ENCODE data around the gene ARHGAP28.
"Not testable (repeated sequence)": the region's sequence is repeated elsewhere in the genome, so short reads cannot be mapped to it uniquely, and the experiment has no call there.

The ARHGAP28 gene

GRCh38 chr18:6796511-6796910 is 67.0 kb downstream of the ARHGAP28 start:
- CTCF ChIA-PET: interaction anchor here (1.3 kb wide), 1 partner anchor 14 kb away, joined by 3 read pairs; no protein-coding TSS in a partner anchor
- DNase-seq (ENCODE audit: extremely low spot score): no peak
- TF ChIP-seq, protein P1, sequence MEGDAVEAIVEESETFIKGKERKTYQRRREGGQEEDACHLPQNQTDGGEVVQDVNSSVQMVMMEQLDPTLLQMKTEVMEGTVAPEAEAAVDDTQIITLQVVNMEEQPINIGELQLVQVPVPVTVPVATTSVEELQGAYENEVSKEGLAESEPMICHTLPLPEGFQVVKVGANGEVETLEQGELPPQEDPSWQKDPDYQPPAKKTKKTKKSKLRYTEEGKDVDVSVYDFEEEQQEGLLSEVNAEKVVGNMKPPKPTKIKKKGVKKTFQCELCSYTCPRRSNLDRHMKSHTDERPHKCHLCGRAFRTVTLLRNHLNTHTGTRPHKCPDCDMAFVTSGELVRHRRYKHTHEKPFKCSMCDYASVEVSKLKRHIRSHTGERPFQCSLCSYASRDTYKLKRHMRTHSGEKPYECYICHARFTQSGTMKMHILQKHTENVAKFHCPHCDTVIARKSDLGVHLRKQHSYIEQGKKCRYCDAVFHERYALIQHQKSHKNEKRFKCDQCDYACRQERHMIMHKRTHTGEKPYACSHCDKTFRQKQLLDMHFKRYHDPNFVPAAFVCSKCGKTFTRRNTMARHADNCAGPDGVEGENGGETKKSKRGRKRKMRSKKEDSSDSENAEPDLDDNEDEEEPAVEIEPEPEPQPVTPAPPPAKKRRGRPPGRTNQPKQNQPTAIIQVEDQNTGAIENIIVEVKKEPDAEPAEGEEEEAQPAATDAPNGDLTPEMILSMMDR (IDR thresholded peaks at IDR 0.05; ENCODE audit: control extremely low read depth, extremely low read depth, low read depth, missing control alignments): no peak
- POLR2A ChIA-PET: no interaction called here

DNA sequence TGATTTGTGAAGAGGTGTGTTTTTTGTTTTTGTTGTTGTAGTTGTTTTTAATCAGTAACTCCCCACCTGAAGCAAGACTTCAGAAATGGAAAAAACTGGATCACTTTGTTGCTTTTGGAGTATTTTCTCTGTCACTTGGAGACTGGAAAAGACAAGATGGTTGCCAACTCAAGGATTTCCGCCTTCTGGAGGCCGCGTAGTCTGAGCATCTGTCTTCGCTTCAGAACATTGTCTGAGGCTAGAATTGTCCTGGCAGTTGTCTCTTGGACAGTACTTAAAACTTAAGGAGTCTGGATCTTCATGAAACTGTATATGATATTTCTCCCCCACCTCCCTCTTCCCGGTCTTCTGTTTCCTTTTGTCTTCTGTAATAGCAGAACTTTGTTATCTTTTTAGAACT is 67.7 kb downstream of the ARHGAP28 start:
- no peak for DNase-seq (ENCODE audit: extremely low spot score)
- POLR2A ChIA-PET: no interaction called here
- CTCF ChIA-PET: no interaction called here
- TF ChIP-seq, protein P1 (IDR thresholded peaks at IDR 0.05; ENCODE audit: control extremely low read depth, extremely low read depth, low read depth, missing control alignments): no peak

DNA sequence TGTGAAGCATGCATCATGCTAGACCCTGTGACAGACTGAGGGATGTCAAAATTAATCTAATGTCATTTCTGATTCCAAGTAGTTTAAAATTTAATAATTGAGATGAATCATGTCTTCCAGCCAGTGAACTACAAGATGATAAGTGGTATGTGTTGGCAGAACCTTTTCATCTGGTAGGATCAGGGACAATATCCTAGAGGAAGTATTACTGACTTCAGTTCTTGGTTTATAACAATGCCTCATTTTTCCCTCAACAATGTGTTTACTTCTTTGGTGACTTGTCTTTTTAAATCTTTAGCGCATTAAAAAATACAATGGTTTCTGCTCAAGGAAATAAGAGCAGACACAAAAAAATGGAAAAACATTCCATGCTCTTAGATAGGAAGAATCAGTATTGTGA is 69.4 kb downstream of the ARHGAP28 start:
- POLR2A ChIA-PET: no interaction called here
- TF ChIP-seq, protein P1 (IDR thresholded peaks at IDR 0.05; ENCODE audit: control extremely low read depth, extremely low read depth, low read depth, missing control alignments): no peak
- CTCF ChIA-PET: no interaction called here
- no peak for DNase-seq (ENCODE audit: extremely low spot score)

DNA sequence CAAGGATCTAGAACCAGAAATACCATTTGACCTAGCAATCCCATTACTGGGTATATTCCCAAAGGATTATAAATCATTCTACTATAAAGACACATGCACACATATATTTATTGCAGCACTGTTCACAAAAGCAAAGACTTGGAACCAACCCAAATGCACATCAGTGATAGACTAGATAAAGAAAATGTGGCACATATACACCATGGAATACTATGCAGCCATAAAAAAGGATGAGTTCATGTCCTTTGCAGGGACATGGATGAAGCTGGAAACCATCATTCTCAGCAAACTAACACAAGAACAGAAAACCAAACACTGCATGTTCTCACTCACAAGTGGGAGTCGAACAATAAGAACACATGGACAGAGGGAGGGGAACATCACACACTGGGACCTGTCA is 70.8 kb downstream of the ARHGAP28 start:
- POLR2A ChIA-PET; DNase-seq (ENCODE audit: extremely low spot score); CTCF ChIA-PET: not testable (repeated sequence)

GRCh38 chr18:6807515-6808257 is 78.2 kb downstream of the ARHGAP28 start:
- POLR2A ChIA-PET: no interaction called here
- CTCF ChIA-PET: interaction anchor here (1.8 kb wide), 1 partner anchor 13 kb away, joined by 4 read pairs; no protein-coding TSS in a partner anchor
- no peak for DNase-seq (ENCODE audit: extremely low spot score)
- TF ChIP-seq, protein P1 (IDR thresholded peaks at IDR 0.05; ENCODE audit: control extremely low read depth, extremely low read depth, low read depth, missing control alignments): no peak

GRCh38 chr18:6810191-6810590 is 80.7 kb downstream of the ARHGAP28 start:
- CTCF ChIA-PET: interaction anchor here (1.0 kb wide), 1 partner anchor 11 kb away, joined by 3 read pairs; no protein-coding TSS in a partner anchor
- no peak for DNase-seq (ENCODE audit: extremely low spot score)
- TF ChIP-seq, protein P1 (IDR thresholded peaks at IDR 0.05; ENCODE audit: control extremely low read depth, extremely low read depth, low read depth, missing control alignments): no peak
- POLR2A ChIA-PET: no interaction called here

DNA sequence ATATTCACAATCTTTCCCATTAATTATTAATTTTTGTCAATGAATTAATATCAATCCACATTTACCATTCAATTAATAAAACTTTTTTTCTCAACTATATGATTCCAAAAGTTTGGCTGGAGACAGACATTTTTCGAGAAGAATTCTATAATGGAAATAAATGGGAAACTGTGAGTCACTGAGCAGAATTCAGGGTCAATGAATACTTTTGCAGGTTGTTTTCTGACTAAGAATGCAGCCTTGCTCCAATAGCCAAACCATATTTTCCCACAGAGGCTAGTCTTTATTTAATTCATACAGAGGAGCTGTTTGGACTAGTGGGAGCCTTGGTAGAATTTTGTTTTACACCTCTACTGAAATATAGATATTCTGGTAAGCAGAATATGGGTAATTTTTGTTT is 82.3 kb downstream of the ARHGAP28 start:
- ChIA-PET POLR2A (no interaction called here), CTCF (interaction anchor here (1.4 to 1.9 kb wide), 2 partner anchors 9 to 11 kb away, joined by 3 to 5 read pairs; no protein-coding TSS in a partner anchor)
- TF ChIP-seq, protein P1 (IDR thresholded peaks at IDR 0.05; ENCODE audit: control extremely low read depth, extremely low read depth, low read depth, missing control alignments): no peak
- DNase-seq (ENCODE audit: extremely low spot score): no peak

All from GM10248 (cell line).